GM13977 (cell line): ENCODE measurements around the gene OSBPL1A.

Experiments
- DNase-seq: peaks from one replicate; pipeline ENCODE4 v3.0.0; 2012; ENCODE audit warnings: low spot score
- in situ Hi-C: fragments of 300-500 bp; cut with MboI; formaldehyde crosslinking; loops from one replicate; pipeline ENCODE4 v1.12.0; 2022; ENCODE audit warnings: low sequenced_read_pairs, low pct_unique_long_range_greater_than_20kb, mixed read lengths, inconsistent platforms; ENCODE audit not compliant: unreplicated experiment
- TF ChIP-seq, protein P1 (sequence below): IDR thresholded peaks from 2 replicates; pipeline ENCODE4 v1.5.1; 2012; ENCODE audit warnings: mild to moderate bottlenecking, control low read depth; ENCODE audit not compliant: insufficient read depth; ENCODE audit errors: extremely low read depth, missing control alignments

Gene OSBPL1A

GRCh38 chr18:24341361-24341760, 56.3 kb downstream of the OSBPL1A start:
- in situ Hi-C loops: no loop called here
- TF ChIP-seq, protein P1, sequence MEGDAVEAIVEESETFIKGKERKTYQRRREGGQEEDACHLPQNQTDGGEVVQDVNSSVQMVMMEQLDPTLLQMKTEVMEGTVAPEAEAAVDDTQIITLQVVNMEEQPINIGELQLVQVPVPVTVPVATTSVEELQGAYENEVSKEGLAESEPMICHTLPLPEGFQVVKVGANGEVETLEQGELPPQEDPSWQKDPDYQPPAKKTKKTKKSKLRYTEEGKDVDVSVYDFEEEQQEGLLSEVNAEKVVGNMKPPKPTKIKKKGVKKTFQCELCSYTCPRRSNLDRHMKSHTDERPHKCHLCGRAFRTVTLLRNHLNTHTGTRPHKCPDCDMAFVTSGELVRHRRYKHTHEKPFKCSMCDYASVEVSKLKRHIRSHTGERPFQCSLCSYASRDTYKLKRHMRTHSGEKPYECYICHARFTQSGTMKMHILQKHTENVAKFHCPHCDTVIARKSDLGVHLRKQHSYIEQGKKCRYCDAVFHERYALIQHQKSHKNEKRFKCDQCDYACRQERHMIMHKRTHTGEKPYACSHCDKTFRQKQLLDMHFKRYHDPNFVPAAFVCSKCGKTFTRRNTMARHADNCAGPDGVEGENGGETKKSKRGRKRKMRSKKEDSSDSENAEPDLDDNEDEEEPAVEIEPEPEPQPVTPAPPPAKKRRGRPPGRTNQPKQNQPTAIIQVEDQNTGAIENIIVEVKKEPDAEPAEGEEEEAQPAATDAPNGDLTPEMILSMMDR: no peak
- no peak for DNase-seq

GRCh38 chr18:24333084-24333483, 64.5 kb downstream of the OSBPL1A start:
- in situ Hi-C loops: no loop called here
- no peak for DNase-seq
- TF ChIP-seq, protein P1: no peak

DNA sequence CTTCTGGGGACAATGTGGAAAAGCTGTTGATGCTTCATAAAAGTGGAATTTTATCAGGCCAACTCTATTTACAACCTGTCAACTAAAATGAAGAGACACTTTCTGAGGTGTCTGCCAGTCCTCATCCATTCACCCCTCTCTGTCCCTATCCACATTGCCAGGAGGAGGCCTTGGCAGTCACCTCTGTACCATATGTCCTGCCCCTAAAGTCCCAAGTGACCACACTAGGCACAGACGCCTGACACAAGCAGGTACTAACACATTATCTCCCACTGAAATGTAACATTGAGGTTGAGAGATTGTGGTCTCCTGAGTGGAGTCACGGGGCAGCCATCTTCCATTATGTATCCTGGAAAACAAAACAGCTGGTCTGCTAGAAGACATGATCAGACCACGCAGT, 71.4 kb downstream of the OSBPL1A start:
- no peak for DNase-seq
- in situ Hi-C loops: no loop called here
- TF ChIP-seq, protein P1: no peak

- in situ Hi-C loops: no loop called here
- no peak for DNase-seq
- TF ChIP-seq, protein P1: no peak
These were observed 75.0 kb downstream of the OSBPL1A start for GRCh38 chr18:24322584-24323136.

GRCh38 chr18:24321071-24321470, 76.6 kb downstream of the OSBPL1A start:
- DNase-seq: no peak
- TF ChIP-seq, protein P1: no peak
- in situ Hi-C loops: no loop called here

- no peak for DNase-seq
- TF ChIP-seq, protein P1: no peak
- in situ Hi-C loops: no loop called here
These were observed 77.9 kb downstream of the OSBPL1A start for GRCh38 chr18:24319757-24320156.

DNA sequence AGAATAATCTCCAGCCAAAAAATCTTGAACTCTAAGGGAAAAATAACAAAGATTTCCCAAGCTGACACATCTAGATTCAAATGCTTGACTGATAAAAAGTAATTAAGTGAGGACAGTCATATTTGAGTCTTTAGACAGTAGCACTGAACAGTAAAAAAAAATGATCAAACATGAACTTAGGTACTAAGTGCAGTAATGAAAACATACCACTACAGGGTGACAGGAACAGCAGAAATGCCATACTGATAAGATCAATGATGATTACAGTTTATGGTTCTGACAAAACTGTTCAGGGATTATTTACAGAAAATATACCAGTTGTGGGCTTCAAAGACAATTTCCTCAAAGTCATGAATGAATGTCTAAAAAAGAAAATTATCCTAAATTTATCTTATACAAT, 80.3 kb downstream of the OSBPL1A start:
- in situ Hi-C loops: no loop called here
- TF ChIP-seq, protein P1: no peak
- no peak for DNase-seq
